Mucosa of descending colon (tissue), 3 donors: ENCODE results near the gene PEF1. TPM values are rescaled to one million over a fixed set of nuclear protein-coding genes. Genes with fewer than 3 reads are reported as not detected.

Source experiments
- ATAC-seq: fragments of 200-7000 bp; cut with Tn5 transposase; one replicate; pipeline ENCODE4 v1.9.1; 2020; ENCODE audit warnings: mild to moderate bottlenecking, moderate library complexity
- DNase-seq, 3 donors: peaks; one replicate each; pipeline ENCODE4 v3.0.0-alpha.2; 2020
- H3K36me3 ChIP-seq: fragments of 200-600 bp; one replicate; pipeline ENCODE4 v1.8.0; 2021; ENCODE audit warnings: low read depth, mild to moderate bottlenecking
- H3K4me1 ChIP-seq: fragments of 200-600 bp; one replicate; pipeline ENCODE4 v1.8.0; 2021; ENCODE audit warnings: low read depth, mild to moderate bottlenecking
- H3K4me3 ChIP-seq: fragments of 200-600 bp; one replicate; pipeline ENCODE4 v1.8.0; 2021; ENCODE audit warnings: mild to moderate bottlenecking
- H3K9me3 ChIP-seq: fragments of 200-600 bp; one replicate; pipeline ENCODE4 v1.8.0; 2021; ENCODE audit warnings: mild to moderate bottlenecking
- intact Hi-C, 2 donors: fragments of 100-400 bp; cut with DNase I in 1 of 2; cut with micrococcal nuclease in 1 of 2; formaldehyde crosslinking; loops; one replicate each; pipeline versions ENCODE4 v1.11.0 to v1.11.1; 2022; cut with DNase I, micrococcal nuclease
- total RNA-seq, 3 donors: library from RNA; stranded (reverse); fragmentation: NEBNext Ultra II Directional in 2 of 3; extraction: Animal tissue kit (Norgen Biotek cat#: 25700) in 2 of 3; gene quantifications; one replicate each; pipeline versions ENCODE4 v1.2.1 to v1.2.4, GENCODE V29; 2021 to 2023
- TF ChIP-seq, protein P1 (sequence below): fragments of 200-600 bp; IDR thresholded peaks from one replicate; pipeline ENCODE4 v1.8.0; 2022; ENCODE audit warnings: antibody characterized with exemption, mild to moderate bottlenecking
- donor health status: DM: no; HTN: no; CAD: no; lungs with moderate emphysema.
- donor health status: DM: no; HTN: no; CAD: no.
- donor health status: DM: no; HTN: yes; CAD: no.

Gene PEF1
- total RNA-seq, 3 donors from 2014 or later, result 47.5 to 54.5 (median 52.9) TPM

DNA sequence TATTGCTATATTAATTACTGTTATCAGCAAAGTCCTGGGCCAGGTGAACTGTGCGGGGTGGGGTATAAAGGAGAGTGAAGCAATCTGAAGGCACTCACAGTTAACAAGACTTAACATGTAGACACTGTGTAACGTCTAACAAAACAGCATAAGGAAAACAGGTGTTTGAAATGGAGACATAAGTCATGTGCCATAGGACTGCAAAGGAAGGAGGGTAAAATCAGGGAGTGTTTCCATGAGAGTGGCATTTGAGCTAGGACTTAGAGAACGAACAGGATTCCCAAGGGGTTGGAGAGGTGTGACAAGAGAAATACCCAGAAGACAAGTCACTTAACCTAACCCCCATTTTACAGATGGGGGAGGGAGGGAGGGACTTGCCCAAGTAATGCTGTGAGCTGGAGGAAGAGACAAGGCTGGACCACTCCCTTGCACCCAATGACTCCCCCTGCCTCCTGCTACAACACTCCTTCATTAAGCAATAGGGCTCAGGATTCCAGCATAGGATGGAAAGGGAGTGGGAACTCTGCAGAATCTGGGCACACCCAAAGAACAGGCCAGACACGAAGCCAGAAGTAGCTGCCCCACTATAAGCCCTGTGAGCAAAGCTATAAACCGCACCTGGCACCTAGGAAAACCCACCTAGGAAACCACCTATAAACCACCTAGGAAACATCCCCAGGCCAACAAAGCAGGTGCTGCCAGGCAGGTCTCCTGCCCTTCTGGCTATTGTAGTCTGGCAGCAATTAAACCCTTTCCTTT lies 6.6 kb downstream of the PEF1 start:
- H3K36me3 ChIP-seq, result no peaks in the 10 kb centered on the region
- intact Hi-C loops, result no loop called here
- ATAC-seq (peak; percentile 89), DNase-seq (peak in 2 of 3 donors; percentile 45 to 52)
- TF ChIP-seq, protein P1, sequence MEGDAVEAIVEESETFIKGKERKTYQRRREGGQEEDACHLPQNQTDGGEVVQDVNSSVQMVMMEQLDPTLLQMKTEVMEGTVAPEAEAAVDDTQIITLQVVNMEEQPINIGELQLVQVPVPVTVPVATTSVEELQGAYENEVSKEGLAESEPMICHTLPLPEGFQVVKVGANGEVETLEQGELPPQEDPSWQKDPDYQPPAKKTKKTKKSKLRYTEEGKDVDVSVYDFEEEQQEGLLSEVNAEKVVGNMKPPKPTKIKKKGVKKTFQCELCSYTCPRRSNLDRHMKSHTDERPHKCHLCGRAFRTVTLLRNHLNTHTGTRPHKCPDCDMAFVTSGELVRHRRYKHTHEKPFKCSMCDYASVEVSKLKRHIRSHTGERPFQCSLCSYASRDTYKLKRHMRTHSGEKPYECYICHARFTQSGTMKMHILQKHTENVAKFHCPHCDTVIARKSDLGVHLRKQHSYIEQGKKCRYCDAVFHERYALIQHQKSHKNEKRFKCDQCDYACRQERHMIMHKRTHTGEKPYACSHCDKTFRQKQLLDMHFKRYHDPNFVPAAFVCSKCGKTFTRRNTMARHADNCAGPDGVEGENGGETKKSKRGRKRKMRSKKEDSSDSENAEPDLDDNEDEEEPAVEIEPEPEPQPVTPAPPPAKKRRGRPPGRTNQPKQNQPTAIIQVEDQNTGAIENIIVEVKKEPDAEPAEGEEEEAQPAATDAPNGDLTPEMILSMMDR, result no peak
- no peaks in the 10 kb centered on the region for H3K9me3 ChIP-seq
- peaks cover 45% of the 10 kb centered on the region for H3K4me1 ChIP-seq
- H3K4me3 ChIP-seq, result no peak overlapping the region

DNA sequence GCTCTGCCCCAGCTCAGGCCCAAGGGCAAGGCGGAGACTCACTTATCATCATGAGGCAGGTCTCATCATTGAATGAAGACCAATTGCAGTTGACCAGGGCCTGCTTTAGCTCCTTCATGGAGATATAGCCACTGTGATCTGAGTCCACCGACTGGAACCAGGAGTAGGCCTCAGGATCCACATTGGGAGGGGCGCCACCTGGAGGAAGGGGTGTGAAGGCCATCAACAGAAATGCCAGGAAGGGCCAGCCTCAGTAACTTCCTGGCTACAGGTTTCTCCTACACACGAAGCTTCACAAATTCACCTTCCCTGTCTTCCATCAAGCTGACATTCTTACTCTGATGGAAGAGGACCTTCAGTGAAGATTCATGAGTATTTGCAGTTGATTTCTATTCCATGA lies 11.6 kb downstream of the PEF1 start:
- TF ChIP-seq, protein P1, result peak; percentile 44
- peaks cover 31% of the 10 kb centered on the region for H3K4me1 ChIP-seq
- H3K9me3 ChIP-seq, result no peaks in the 10 kb centered on the region
- ATAC-seq (peak; percentile 77), DNase-seq (peak in 2 of 3 donors; percentile 76 to 83)
- no peak overlapping the region for H3K4me3 ChIP-seq
- intact Hi-C loops, result no loop called here
- H3K36me3 ChIP-seq, result no peaks in the 10 kb centered on the region

DNA sequence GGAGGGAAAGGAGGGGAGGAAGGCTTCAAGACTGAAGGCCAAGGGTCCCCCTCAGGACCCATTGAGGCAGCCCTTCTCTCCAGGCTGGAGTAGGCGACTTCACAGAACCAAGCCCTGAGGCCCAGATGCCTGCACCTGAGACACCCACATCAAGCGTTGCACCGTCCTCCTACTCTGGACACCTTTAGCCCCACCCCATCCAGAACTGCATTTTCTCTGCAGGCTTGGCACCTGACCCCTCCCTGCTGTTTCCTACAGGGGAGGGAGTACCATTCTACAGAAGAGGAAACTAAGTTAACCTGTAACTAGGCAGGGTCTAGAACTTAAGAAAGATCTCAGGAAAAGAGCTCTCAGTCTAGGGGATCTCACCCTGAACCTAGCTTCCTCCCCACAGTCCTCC lies 12.0 kb downstream of the PEF1 start:
- Histone ChIP-seq H3K36me3 (no peaks in the 10 kb centered on the region), H3K4me1 (peaks cover 31% of the 10 kb centered on the region), H3K4me3 (no peak overlapping the region), H3K9me3 (no peaks in the 10 kb centered on the region)
- DNase-seq, result peak in 2 of 3 donors; percentile 55 to 58
- ATAC-seq, result peak; percentile 89
- intact Hi-C loops, result no loop called here
- TF ChIP-seq, protein P1, result no peak

DNA sequence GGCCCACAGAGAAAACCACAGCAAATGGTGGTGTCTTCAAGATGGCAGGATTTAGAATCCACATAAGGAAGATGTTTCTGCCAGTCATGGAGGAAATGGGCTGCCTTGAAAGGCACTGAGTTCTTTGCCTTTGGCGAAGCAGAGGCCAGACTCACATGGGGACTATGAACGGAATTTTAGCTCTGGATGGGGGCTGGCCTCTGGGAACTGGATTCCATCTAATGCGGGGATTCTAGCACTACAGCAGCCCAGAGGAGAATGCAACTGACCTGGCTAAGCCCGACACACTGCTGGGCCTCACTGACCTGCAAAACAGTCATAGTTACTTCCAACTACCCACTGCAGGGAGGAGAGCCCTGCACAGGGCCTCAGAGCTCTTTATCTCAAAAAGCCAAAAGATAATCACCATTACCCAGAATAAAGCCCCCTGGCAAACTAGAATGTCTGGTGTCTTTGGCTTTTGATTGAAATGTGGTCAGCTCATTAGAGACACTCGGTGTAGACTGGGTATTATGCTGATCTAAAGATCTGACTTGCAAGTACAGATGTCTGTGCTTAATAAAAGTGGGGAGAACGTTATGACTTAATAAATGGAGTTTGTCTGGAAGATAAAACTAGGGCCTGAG lies 15.6 kb downstream of the PEF1 start:
- Histone ChIP-seq H3K36me3 (no peaks in the 10 kb centered on the region), H3K4me1 (peaks cover 16% of the 10 kb centered on the region), H3K9me3 (no peaks in the 10 kb centered on the region), H3K4me3 (no peak overlapping the region)
- ATAC-seq (no peak), DNase-seq (no peak)
- TF ChIP-seq, protein P1, result no peak
- intact Hi-C loops, result no loop called here

DNA sequence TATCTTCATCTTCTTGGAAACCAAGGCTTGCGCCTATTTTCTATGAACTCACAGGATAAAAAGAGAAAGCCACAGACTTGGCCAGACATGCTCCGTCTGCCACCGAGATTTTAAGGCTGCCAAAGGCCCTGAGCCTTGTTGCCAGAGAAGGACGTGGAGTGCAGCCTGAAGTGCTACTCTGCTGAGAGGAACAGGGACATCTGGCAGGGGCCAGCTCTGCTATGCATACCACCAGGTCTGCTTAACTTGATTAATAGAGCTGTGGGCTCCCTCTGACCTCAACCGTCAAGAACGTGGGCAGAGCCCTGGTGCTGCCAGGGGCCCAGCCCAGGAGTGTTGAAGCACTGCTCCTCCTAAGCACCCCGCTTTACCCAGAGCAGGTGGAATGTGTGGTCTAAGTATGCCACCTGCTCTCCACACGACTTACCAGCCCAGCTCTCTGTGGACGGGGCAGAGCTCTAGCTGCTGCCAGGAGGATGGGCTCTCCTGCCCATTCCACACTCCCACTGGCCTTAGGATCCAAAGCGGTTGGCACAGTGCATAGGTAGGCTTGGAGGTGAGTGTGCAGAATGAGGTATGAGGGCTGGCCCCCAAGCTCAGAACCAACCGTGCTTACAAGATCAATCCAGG lies 16.6 kb downstream of the PEF1 start:
- H3K9me3 ChIP-seq, result no peaks in the 10 kb centered on the region
- TF ChIP-seq, protein P1, result no peak
- intact Hi-C loops, result no loop called here
- H3K4me1 ChIP-seq, result peaks cover 11% of the 10 kb centered on the region
- ATAC-seq (no peak), DNase-seq (no peak)
- H3K36me3 ChIP-seq, result no peaks in the 10 kb centered on the region
- no peak overlapping the region for H3K4me3 ChIP-seq
